Vagina (tissue), 2 donors: ENCODE measurements around the gene ALDH9A1.

ENCODE experiments used
- POLR2A ChIP-seq, 2 donors: fragments of 450-650 bp; IDR thresholded peaks; one replicate each; pipeline ENCODE4 v1.6.1; 2017; ENCODE audit warnings: antibody characterized with exemption in 2 of 2, mild to moderate bottlenecking in 2 of 2, moderate library complexity in 2 of 2
- TF ChIP-seq, protein P1 (sequence below), 3 experiments: fragments of 450-650 bp in 2 of 3; fragments of 200-600 bp in 1 of 3; sonication (generic) in 1 of 3; IDR thresholded peaks; one replicate each; pipeline ENCODE4 v1.5.1; 2017 to 2019; ENCODE audit warnings: antibody characterized with exemption in 3 of 3, mild to moderate bottlenecking in 2 of 3, moderate library complexity in 2 of 3

DNA sequence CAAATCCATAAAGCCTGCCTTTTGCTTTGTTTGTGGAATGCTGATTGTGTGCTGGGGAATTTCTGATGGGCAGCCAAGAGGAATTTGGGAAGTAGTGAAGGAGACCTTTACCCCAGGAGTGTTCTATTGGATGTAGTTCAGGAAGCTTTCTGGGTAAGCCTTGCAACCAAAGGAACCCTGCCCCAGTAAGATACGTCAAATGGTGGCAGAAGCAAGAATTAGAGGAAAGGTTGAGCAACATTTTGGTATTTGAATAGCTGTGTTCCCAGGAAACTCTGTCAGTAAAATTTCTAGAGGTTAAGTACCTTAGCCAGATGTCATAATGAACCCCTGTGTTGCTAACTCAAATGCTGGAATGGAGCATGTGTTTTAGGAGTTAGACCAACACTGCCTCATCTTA is 60.9 kb downstream of the ALDH9A1 start:
- TF ChIP-seq, protein P1, sequence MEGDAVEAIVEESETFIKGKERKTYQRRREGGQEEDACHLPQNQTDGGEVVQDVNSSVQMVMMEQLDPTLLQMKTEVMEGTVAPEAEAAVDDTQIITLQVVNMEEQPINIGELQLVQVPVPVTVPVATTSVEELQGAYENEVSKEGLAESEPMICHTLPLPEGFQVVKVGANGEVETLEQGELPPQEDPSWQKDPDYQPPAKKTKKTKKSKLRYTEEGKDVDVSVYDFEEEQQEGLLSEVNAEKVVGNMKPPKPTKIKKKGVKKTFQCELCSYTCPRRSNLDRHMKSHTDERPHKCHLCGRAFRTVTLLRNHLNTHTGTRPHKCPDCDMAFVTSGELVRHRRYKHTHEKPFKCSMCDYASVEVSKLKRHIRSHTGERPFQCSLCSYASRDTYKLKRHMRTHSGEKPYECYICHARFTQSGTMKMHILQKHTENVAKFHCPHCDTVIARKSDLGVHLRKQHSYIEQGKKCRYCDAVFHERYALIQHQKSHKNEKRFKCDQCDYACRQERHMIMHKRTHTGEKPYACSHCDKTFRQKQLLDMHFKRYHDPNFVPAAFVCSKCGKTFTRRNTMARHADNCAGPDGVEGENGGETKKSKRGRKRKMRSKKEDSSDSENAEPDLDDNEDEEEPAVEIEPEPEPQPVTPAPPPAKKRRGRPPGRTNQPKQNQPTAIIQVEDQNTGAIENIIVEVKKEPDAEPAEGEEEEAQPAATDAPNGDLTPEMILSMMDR (IDR thresholded peaks at IDR 0.05): no peak
- TF ChIP-seq POLR2A (IDR thresholded peaks at IDR 0.05): no peak
